ENCODE results near the gene CFAP65.

Gene CFAP65

GRCh38 chr2:219060821-219061791 lies 19.8 kb upstream of the CFAP65 start, which contains the start of gene IHH:
Gene IHH (minus strand): TSS chr2:219060921. CDS start chr2:219060467, 454 bp downstream.
- TF ChIP-seq, protein P1, sequence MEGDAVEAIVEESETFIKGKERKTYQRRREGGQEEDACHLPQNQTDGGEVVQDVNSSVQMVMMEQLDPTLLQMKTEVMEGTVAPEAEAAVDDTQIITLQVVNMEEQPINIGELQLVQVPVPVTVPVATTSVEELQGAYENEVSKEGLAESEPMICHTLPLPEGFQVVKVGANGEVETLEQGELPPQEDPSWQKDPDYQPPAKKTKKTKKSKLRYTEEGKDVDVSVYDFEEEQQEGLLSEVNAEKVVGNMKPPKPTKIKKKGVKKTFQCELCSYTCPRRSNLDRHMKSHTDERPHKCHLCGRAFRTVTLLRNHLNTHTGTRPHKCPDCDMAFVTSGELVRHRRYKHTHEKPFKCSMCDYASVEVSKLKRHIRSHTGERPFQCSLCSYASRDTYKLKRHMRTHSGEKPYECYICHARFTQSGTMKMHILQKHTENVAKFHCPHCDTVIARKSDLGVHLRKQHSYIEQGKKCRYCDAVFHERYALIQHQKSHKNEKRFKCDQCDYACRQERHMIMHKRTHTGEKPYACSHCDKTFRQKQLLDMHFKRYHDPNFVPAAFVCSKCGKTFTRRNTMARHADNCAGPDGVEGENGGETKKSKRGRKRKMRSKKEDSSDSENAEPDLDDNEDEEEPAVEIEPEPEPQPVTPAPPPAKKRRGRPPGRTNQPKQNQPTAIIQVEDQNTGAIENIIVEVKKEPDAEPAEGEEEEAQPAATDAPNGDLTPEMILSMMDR (conservative IDR thresholded peaks at IDR 0.05; ENCODE audit: low read depth, low read length): no peak
- no peak for DNase-seq (ENCODE audit: low read depth)
- H3K4me3 ChIP-seq (ENCODE audit: low read depth, low read length): peak within 1 kb of the TSS; percentile 14

DNA sequence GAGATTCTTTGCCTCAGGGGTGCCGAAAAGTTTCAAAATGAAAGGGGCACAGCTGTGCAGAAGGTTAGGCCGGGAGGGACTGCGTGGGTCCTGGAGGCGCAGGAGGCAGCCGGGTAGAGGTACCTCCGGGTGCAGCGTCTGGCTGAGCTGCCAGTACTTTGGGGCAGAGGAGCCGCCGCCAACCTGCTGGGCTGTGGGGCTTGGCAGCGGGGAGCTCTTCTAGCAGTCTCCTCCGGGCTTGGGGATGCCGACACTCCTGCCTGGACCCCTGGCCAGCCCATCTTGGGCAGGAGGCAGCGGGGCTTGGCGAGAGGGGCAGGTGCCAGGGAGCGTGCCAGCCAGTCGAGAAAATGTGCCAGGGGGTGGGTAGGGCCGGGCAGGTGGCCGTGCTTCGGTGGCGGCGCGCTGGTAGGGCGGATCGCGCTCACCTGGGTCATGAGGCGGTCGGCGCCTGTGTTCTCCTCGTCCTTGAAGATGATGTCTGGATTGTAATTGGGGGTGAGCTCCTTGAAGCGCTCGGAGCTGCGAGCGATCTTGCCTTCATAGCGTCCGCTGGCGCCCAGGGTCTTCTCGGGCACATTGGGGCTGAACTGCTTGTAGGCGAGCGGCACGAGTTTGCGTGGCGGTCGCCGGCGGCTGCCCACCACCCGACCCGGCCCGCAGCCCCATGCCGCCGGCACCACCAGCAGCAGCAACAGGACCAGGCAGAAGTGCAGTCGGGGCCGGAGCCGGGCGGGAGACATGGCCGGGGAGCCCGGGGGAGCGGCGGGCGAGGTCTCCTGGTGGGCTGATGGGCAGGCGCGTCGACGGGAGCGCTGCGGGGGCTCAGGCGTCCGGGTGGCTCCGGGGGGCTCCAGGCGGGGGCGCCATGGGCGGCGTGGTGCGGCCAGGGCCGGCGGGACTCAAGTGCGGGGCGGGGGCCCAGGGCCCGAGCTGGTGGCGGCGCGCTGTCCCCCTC lies 18.7 kb upstream of the CFAP65 start:
- DNase-seq (ENCODE audit: low read depth): no peak
- H3K4me3 ChIP-seq (ENCODE audit: low read depth, low read length): no peak overlapping the region
- TF ChIP-seq, protein P1 (conservative IDR thresholded peaks at IDR 0.05; ENCODE audit: low read depth, low read length): no peak

DNA sequence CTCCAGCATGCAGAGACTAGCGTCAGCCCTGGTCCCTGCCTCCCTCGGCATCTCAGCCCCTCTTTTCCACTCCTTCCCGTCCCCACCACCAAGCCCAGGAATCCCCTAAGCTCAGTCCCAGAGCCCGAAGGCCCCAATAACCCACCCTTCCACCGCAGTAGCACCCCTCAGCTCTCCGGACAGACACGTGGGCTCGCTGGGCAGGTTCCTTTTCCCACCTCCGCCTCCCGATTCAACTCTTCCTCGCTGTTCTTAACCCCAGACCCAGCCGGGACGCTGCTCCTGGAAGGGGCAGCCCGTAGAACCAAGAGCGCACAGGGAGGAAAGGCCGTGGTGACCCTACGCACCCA lies 18.0 kb upstream of the CFAP65 start:
- TF ChIP-seq, protein P1 (conservative IDR thresholded peaks at IDR 0.05; ENCODE audit: low read depth, low read length): no peak
- no peak for DNase-seq (ENCODE audit: low read depth)
- no peak overlapping the region for H3K4me3 ChIP-seq (ENCODE audit: low read depth, low read length)

DNA sequence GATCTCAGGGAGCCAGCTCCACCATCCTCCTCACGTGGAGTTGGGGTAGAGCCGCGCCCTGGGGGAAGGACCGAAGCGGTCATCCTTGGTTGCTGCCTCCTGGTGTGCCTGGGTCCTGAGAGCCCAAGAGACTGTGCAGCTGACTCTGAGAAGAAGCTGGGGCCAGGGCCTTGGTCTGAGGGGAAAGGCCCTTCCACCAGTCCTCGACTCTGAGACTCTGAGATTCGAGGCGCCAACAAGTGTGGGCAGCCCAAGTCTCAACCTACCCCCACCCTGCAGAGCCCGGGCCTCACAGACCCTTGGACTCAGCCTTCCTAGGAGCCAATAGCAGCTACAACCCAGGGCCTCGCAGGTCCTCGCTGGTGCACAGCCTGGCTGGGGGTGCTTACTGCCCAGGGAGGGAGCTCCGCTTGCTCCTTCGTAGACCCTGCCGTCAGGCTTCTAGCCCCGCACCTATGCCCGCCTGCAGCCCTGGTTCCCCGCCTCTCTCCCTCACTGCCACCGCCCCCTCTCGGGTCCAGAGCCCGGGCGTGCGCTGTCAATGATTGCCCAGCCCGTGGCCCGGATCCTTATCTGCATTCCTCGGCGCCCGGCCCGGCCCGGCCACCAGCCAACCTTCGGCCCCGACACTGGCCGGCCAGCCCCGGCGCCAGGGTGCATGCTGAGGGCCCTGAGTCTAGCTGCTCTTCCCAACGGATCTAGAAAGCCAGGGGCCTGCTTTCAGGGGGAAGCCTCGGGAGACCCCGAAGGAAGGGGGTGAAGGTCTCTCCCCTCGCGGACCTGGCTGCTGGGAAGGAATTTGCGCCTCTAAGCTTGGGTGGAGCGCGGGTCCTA lies 17.4 kb upstream of the CFAP65 start:
- H3K4me3 ChIP-seq (ENCODE audit: low read depth, low read length): no peak overlapping the region
- TF ChIP-seq, protein P1 (conservative IDR thresholded peaks at IDR 0.05; ENCODE audit: low read depth, low read length): no peak
- no peak for DNase-seq (ENCODE audit: low read depth)

DNA sequence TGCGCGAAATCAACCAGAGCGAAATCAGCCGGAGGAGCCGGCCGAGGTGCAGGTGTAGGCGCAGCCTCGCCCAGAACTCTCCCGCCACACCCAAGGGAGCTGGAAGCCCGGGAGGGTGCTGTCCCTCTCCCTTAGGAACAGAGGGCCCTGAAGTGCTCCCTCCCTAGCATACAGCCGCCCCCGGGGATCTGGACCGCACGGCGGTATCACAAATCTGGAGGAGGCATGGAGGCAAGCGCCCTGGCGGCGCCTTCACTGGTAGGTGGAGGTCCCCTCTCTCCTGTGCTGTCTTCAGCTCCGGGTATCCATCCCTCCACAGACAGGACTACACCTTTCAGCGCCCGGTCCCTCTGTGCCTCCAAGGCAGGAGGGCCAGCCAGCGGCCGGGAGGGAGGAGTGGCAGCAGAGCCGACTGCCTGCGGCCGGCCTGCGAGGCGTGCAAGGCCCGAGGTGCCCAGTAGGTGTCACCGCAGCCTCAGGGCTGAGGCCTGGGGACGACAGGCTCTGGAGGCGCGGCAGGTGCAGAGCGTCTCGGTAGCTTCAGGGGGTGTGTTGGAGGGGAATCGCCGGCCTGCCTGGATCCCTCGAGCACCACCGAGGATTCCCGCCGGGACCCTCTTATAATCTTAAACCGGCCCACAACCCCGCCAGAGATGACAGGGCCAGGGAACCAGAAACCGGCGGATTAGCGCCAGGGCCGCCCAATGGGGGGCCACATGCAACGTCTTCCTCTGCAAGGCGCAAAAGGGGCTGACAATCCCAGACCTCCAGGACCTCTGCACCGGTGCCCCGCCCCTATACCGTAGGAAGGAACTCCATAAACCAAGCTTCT lies 16.6 kb upstream of the CFAP65 start:
- TF ChIP-seq, protein P1 (conservative IDR thresholded peaks at IDR 0.05; ENCODE audit: low read depth, low read length): peak; percentile 83
- DNase-seq (ENCODE audit: low read depth): peak; percentile 72
- H3K4me3 ChIP-seq (ENCODE audit: low read depth, low read length): no peak overlapping the region
